HG03139 (cell line): ENCODE results near the gene ASF1A.

ENCODE experiments used
- ATAC-seq: cut with Tn5 transposase; IDR thresholded peaks from one replicate; pipeline ENCODE4 v1.9.1; 2021; ENCODE audit not compliant: unreplicated experiment

ASF1A gene

DNA sequence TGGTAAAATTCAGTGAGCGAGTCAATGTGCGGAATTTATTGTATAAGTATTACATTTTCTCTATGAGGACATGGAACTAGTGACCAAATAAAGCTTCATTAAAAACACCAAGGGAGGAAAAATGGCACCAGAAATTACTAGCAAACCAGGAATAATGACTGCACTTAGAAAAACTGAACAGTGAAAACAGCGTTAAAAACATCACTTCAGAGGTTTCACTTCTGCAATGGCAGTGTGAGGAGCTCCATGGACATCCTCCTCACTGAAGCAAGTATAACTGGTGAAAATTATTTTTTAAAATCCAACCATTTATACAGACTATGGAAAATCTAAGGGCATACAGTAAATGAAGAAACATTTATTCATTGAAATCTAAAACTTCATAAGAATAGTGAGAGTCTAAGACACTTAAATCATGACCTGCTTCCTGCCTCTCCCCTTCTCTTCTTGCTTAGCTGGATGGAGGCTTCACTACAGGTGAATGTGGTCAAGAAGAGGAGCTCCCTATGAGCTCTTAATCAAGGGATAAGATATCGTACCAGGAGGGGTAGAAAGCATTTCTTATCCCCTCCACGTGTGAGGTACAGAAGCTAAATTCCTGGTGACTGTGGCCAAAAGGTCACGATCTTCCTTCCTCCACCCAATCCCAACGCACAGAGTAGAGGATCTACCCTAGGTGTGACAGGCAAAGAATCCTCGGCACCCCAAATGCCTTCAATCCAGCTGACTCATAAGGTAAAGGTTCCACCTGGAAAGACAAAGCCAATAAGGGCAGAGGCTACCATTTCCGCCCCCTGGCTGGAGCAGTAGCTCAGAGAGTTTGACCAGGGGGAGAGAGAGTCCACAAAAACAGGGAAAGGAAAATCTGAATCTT is 12.3 kb upstream of the ASF1A start:
- ATAC-seq: peak; percentile 81

DNA sequence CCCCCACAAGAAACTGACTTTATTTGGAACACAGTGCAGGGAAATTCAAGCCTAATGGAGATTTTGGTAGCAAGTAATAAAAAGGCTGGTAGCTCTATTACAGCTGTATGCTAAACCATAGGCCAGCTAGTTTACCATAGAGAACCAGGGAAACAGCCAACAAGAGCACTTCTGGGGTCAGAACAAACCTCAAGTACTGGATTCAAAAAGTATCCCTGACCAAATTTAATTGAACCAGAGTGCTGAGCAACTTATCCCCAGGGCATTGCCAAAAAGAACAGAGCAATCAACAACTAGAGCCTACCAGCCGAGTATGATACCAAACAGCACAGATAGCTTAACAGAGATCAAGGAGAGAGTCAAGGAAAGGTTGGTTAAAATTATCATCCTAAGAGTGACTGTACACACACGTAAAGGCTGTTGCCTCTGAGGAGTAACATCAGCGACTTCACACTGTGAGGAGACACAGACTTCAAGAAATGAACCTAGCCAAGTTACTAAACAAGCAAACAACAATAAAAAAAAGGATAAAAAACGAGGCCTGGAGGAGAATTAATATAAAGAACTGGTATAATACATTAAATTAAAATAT is 11.5 kb upstream of the ASF1A start:
- no peak for ATAC-seq

DNA sequence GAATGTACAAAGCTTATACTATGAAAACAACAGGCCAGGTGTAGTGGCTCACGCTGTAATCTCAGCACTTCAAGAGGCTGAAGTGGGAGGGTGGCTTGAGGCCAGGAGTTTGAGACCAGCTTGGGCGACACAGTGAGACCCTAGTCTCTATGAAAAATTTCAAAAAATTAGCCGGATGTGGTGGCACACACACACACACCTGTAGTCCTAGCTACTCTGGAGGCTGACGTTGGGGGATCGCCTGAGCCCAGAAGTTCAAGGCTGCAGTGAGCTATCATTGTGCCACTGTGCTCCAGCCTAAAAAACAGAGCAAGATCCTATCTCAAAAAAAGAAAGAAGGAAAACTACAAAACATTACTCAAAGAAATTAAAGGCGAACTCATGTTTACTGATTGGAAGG is 7.3 kb upstream of the ASF1A start:
- no peak for ATAC-seq

DNA sequence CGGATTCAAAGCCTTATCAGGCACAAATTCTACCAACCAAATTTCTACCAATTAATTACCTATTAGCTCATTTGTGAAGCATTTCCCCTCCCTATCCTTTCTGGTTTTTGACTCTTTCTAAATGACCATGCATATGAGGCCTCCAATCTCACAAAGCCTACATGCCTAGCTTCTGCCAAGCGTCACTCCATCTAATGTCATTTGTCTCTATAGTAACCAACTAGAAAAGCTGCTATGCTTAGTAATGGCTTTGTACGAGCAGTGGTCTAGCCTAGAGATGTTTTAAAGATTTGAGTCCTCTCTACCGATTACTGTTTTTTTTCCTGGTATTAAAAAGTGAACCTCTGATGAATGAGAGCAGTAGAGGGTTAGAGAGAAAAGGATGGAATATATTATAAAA is 4.8 kb upstream of the ASF1A start:
- no peak for ATAC-seq

DNA sequence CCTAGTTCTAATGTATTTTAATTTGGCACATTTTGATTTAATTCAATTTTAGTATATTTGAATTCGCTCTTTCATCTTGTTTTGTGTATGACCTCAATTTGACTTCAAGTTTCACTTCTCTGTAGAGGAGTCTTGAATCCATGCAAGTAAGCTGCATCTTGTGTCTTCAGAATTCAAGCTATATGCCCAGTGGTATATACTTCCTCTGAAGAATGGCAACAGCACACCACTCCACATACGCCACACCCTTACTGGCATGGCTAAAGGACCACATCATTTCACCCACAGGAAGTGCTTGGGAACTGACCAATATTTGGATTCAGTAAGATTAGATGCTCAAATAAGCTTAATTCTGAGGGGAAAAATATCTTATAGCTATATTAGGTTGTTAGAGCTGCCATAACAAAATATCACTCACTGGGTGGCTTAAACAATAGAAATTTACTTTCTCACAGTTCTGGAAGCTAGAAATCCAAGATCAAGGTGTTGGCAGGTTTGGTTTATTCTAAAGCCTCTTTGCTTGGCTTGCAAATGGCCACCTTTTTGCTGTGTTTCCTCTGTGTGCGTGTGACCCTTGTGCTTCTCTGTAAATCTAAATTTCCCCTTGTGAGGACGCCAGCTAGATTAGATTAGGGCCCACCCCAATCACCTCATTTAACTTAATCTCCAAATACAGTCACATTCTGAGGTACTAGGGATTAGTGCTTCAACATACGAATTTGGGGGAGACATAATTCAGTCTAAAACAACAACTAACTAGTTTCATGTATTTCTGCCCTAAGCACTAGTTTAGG is 2.8 kb upstream of the ASF1A start:
- peak; percentile 15 for ATAC-seq

DNA sequence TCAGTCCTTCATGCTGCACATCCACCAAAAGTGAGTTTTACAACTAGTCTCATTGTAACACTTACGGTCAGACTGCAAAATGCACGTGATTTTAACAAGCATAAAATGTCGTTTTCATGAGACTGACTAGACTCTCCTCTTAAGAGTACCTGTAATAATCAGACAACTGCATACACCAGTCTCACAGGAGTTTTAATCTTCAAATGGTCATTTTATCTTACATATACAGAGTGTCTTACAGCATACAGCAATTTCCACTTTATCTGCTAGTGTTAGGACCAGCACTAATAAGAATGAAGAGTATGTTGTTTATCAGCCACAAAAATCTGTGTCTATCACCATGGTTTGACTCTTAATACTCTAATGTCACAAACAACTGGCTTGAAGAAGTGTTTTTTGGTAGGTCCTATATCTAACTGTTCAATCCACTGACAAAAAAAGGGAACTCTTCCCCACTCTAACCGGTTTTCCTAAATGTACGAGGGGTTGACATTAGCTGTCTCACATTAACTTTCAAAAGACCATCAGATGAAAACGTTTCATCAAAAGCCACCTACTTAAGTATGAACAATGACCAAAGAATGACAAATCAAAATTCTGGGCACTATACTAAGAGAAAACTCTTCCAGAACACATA is 1.5 kb upstream of the ASF1A start:
- no peak for ATAC-seq

DNA sequence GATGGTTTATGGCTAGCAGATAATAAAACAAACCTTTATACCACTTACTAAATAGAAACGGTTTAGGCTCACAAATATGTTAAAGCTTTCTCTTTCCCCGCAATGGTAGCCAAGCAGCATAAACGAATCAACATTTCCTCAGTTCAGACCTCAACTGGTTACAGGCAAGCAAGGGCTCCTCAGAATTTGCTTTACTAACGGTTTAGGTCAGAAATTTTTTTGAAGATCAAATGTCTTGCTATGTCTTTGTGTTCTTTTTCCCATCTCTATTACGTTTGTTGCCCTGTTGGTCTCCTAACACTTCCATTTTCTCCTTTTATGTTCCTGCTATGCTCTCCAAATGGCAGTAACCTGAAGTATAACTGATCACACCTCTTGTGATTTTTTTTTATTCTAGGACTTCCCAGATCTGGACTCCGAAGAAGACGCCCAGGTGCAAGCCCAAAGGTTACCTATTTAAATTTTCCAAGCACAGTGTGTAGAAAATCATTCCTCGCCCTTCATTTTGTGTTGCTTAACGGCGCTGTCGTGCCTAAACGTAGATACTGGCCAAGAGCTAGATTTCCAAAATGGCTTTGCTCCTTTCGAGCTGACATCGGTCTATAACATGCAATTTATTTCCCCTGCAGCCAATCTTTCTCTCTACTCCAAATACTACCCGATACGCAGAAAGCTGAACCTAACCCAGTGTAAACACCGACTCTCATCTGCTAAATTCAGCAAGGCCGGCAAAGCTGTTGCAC is 717 bp upstream of the ASF1A start:
- ATAC-seq: no peak

DNA sequence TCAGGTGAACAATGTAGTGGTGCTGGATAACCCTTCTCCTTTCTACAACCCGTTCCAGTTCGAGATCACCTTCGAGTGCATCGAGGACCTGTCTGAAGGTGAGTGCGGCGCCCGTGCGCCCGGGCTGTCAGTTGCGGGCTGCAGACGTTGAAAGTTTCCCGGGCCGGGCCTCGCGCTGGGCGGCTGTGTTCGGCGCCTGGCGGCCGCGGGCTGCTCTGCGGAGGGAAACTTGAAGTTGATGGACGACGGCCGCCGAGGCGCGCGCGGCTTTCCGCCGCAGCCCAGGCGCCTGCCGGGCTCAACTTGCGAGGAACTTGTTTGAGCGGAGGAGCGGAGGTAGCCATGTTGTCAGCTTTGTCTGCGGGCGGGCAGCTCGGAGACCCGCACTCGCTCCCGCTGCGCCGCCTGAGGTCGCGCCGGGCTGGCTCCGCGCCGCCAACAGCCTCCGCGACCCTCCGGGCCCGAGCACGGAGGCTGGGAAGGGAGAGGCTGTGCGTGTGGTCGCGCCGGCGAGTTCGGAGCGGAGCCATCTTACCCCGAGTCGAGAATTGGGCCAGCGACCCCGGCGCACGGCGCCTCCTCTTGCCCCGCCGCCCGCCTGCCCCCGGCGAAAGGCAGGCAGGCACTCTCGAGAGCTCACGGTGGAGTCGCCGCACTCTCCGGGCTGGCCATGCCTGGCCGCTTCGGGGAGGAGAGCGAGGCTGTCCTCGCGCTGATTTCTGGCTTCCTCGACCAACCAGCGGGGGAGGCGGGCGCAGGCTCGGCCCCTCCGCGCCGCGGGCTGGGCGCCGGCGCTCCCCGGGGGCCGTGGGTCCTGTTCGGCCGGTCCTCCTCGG is 691 bp downstream of the ASF1A start:
- ATAC-seq: peak; percentile 31

DNA sequence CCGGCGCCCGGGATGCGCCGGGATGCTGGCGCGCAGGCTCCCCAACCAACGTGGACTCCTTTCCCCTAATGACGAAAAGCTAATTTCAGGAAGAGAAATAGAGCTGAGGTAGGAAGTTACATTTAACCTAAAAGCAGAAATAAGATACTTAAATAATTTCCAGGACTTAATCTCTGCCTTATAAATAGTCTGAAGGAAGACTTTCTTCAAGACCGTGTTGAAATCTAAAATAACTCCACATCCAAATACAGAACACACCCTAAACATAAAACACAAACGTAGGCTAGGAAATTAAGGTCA is 1.3 kb downstream of the ASF1A start:
- no peak for ATAC-seq

DNA sequence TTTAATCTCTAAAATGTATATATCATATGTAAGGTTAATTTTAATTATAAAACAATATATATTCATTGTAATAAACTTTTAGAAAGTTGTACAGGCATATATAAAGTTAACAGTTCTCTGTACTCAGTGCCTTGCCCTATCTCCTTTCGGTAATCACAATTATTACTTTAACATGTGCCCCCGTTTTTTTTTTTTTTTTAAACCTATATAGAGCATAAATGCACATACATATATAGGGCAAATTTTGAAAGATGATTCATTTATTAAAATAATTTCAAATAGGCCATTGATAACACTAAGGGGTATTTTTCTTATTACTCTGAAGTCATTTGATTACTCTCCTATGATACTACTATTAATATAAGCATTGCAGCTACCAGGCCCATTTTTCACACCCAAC is 1.9 kb downstream of the ASF1A start:
- ATAC-seq: no peak

DNA sequence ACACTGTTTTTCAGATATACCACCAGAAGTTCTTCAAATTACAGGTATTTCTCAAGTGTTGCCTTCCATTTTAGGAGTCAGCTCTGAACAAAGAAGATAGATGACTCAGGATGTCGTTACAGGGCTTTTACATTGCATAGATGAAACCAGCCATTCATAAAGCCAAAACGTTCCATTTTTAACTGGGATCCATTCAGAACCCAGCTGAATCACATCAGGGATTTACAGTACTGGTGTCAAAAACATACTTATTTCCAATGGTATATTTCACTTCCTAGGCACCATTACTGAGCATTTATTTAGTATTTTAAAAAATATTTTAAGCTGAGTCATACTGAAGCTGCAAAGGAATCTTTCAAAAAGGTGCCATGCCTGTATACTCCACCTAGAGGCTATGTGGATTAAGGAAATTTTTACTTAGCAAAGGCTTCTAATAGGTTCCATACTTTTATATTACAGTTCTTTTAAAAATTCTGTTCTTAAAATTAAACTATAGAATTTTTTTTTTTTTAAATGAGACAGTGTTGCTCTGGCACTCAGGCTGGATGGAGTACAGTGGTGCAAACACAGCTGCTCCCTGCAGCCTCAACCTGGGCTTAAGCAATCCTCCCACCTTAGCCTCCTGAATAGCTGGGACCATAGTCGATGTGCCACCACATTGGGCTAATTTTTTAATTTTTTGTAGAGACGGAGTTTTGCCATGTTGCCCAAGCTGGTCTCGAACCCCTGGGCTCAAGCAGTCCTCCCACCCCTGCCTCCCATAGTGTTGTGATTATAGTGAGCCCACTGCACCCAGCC is 2.6 kb downstream of the ASF1A start:
- ATAC-seq: peak; percentile 15

DNA sequence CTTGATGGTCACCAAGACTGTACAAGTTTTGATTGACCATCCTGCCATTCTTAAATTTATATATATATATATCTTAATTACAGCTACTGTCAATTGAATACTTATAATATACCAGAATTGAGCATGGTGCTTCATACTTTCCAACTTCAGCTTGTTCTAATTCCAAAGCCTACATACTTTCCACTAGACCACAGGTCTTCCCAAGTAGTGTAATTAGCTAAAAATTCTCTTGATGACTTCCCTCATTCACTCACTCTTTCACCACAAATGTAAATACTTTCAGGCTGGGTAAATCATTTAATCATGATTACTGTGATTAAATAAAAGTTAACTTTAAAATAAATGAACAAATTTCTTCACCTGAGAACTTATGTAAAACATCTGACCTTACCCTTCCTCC is 3.4 kb downstream of the ASF1A start:
- ATAC-seq: no peak

DNA sequence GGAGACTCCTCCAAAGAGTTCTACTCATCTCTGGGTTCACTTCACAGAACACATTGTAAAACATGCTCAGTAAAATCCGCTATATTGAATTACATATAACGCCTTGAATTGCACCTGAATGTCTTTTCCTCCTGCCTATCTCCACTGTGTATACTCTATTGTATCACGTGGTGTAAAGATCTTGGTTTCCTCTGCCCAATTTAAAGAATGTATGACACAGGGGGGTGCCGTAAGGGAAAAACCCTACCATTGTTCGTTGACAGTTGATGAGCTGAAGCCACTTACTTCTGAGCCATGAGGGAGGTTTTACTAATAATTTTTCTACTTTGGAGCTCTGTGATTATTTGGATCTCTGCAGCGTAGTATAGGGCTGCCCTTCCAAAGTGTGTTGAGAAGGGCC is 6.0 kb downstream of the ASF1A start:
- ATAC-seq: no peak

DNA sequence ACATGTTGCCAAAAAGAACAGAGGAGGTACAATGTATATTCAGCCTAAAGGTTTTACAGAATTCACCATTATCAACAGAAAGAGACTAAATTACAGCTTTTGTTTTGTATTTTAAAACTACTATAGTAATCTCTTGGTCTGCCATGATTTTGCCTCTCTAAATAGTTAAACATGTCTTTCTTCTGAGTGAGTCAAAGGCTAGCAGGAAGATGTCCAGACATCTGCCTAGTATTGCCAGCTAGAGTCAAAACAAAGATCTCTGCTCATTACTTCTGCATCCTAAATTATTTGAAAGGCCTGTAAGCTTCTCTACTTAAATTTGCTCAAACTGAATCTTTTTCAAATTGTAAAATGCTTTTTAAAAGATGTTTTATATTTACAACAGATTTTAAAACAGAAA is 8.8 kb downstream of the ASF1A start:
- ATAC-seq: no peak

DNA sequence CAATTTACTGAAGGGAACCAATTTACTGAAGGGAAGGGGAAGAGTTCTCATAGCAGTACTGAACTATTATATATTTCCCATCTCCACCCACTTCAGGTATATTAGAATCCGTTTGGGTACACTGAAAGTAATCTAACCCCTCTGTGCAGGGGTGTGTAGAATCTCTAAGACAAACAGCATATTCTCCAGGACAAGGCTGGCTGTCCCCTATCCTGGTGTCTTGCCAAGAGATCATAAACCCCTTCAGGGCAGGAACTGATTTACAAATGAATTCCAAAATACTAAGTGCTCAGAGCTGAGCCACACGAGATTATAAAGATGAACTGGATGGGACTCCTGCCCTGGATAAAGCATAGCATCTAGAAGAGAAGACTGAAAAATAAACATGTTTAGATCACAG is 9.2 kb downstream of the ASF1A start:
- no peak for ATAC-seq

DNA sequence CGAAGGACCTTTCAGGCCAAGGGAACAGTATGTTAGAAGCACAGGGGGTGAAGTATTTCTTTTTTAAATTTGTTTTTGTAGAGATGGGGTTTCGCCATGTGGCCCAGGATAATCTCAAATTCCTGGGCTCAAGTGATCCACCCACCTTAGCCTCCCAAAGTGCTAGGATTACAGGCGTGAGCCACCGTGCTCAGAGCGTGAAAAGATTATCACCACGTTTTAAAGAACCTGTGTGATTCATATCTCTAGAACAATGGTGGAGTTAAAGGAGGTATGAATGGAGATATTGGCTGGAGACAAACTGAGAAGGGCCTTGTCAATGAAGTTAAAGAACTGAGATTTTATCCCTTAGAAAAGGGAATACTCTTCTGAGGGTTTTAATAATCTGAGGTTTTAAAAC is 9.7 kb downstream of the ASF1A start:
- ATAC-seq: no peak

DNA sequence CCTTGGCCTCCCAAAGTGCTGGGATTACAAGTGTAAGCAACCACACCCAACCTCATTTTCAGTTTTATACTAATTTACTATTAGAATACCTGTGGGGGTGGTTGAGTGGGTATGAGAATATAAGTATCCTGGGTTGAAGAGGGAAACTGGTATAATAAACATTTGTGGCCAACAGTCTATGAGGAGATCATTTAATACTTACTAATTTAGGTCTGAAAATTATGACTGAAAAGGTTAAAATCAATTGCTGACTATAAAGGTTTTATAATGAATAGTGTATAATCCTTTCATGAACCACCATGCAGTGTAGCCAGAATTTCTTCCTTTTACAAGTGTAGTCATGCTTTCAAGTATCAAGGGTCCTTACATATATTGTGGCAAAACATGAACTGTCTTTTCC is 11.1 kb downstream of the ASF1A start:
- no peak for ATAC-seq

DNA sequence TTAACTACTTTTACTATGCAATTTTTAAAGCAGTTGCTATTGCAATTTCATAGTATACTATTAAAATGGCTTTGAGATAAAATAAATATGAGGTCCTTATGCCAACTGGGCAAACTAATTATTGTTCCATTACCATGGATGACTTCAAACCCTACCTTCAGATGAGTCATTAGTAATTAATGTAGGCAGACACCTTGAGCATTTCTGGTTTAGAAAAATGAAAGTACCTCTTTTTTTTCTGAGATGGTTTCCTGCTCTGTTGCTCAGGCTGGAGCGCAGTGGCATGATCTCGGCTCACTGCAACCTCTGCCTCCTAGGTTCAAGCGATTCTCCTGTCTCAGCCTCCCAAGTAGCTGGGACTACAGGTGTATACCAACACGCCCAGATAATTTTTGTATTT is 11.9 kb downstream of the ASF1A start:
- no peak for ATAC-seq

DNA sequence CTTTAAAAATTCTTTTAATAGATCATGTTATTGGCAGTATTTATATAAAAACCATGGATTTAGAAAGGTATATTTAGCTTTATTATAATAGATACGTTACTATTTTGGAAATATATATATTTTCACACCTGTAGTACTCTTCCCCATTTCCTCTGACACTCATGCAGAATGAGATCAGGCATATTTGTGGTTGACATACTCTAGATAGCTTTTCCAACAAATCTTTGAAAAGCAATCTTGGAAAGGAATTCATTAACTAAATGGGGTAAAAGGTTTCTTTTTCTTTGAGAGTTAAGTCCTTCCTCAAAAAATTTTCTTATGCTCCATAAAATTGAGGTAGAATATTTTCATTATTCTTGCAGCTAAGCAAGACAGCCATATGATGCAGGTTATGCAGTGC is 14.5 kb downstream of the ASF1A start:
- ATAC-seq: no peak
